Retina (tissue), 1 donor: ENCODE measurements around the gene RETSAT.

Source experiments
- DNase-seq: peaks from one replicate; pipeline ENCODE4 v3.0.0-alpha.2; 2016

The RETSAT gene

GRCh38 chr2:85303780-85304531 lies 50.4 kb downstream of the RETSAT start:
- DNase-seq: no peak

DNA sequence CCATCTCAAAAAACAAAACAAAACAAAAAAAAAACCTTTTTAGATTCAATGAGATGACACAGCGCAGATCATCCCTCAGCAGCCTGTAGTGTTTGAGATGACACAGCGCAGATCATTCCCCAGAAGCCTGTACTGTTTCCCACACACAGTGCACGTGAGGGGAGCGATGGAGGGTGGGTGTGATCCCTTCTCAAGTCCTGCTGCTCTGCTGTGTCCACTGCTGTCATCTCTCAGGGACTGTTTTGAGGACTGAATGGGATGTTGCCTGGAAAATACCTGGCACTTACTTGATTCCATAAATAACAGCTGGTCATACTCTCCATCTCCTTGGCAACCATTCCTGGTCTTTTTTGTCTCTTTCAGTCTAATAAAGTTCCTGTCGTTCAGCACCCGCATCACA lies 52.2 kb downstream of the RETSAT start:
- DNase-seq: no peak
